GM13977 (cell line): Measurements from ENCODE around the gene IER5L.

Source experiments
- DNase-seq: peaks from one replicate; pipeline ENCODE4 v3.0.0; 2012; ENCODE audit warnings: low spot score
- in situ Hi-C: fragments of 300-500 bp; cut with MboI; formaldehyde crosslinking; loops from one replicate; pipeline ENCODE4 v1.12.0; 2022; ENCODE audit warnings: low sequenced_read_pairs, low pct_unique_long_range_greater_than_20kb, mixed read lengths, inconsistent platforms; ENCODE audit not compliant: unreplicated experiment
- TF ChIP-seq, protein P1 (sequence below): IDR thresholded peaks from 2 replicates; pipeline ENCODE4 v1.5.1; 2012; ENCODE audit warnings: mild to moderate bottlenecking, control low read depth; ENCODE audit not compliant: insufficient read depth; ENCODE audit errors: extremely low read depth, missing control alignments

Gene IER5L

DNA sequence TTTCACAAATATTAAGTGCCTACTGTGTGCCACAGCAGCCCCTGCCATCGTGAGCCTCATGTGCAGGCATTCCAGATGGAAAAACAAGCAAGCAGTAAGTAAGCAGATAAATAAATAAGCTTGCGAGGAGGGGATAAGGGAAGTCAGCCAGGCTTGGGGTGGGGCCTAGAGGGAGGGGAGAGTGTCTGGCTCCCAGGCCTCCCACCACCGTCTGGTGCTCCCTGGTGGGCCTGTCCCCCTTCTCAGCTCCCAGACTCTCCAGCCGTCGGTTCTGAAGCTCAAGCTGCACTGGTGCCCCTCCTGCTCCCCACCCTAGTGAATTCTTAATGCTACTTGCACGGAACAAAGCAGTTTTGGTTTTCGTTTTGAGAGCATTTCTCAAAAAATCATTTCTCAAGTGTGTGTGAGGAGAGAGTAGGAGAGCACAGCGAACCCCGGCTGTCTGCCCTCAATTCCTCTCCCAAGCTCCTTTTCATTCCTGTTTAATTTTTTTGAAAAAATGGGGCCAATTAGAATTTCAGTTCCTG is 6.6 kb upstream of the IER5L start:
- no peak for DNase-seq
- TF ChIP-seq, protein P1, sequence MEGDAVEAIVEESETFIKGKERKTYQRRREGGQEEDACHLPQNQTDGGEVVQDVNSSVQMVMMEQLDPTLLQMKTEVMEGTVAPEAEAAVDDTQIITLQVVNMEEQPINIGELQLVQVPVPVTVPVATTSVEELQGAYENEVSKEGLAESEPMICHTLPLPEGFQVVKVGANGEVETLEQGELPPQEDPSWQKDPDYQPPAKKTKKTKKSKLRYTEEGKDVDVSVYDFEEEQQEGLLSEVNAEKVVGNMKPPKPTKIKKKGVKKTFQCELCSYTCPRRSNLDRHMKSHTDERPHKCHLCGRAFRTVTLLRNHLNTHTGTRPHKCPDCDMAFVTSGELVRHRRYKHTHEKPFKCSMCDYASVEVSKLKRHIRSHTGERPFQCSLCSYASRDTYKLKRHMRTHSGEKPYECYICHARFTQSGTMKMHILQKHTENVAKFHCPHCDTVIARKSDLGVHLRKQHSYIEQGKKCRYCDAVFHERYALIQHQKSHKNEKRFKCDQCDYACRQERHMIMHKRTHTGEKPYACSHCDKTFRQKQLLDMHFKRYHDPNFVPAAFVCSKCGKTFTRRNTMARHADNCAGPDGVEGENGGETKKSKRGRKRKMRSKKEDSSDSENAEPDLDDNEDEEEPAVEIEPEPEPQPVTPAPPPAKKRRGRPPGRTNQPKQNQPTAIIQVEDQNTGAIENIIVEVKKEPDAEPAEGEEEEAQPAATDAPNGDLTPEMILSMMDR, result no peak
- in situ Hi-C loops, result no loop called here

DNA sequence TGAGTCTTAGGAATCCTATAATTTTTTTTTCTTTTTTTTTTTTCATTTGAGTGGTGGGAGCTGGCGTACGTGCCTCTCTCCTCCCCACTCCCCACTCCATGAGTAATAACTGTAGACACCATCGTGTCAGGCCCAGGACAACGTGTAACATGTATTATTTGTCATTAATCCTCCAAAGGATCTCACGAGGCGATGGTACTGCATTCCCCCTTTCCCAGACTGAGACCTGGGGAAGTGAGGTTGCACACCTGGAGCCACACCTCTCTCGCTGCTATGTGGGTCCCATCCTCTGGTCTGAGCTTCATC is 6.1 kb upstream of the IER5L start:
- no peak for DNase-seq
- in situ Hi-C loops, result no loop called here

DNA sequence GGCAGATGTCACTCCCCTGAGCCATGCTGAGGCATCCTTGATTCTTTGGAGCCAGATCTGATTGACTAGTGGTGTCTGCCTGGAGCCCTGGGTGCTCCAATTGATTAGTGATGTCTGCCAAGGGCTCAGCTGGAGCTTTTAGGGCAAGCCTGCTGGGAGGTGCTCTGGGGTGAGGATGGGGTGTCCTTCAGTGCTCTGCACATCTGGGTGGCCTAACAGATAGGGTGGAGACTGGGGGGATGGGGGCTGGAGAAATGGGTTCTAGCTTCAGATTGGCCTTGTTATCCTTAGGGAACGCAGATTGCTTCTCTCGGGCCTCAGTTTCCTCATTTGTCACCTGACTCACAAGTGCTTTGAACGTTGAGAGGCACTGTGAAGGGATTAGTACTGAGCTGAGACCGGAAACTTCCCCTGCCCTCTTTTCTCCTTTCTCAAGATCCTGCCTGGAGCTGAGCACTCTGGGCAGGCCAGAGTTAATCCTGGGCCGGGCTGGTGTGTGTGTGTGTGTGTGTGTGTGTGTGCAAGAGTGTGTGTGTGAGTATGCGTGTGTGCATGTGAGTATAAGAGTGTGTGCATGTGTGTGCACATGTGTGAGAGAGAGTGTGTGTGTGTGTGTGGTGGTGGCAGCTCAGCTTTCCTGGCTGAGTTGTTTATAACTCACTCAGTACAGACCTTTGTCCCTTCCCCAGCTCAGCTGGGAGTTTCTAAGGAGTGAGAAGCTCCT is 5.6 kb upstream of the IER5L start:
- TF ChIP-seq, protein P1, result no peak
- in situ Hi-C loops, result no loop called here
- no peak for DNase-seq

More for the DNA sequence above, 6.1 kb upstream of the IER5L start:
- TF ChIP-seq, protein P1, result no peak

DNA sequence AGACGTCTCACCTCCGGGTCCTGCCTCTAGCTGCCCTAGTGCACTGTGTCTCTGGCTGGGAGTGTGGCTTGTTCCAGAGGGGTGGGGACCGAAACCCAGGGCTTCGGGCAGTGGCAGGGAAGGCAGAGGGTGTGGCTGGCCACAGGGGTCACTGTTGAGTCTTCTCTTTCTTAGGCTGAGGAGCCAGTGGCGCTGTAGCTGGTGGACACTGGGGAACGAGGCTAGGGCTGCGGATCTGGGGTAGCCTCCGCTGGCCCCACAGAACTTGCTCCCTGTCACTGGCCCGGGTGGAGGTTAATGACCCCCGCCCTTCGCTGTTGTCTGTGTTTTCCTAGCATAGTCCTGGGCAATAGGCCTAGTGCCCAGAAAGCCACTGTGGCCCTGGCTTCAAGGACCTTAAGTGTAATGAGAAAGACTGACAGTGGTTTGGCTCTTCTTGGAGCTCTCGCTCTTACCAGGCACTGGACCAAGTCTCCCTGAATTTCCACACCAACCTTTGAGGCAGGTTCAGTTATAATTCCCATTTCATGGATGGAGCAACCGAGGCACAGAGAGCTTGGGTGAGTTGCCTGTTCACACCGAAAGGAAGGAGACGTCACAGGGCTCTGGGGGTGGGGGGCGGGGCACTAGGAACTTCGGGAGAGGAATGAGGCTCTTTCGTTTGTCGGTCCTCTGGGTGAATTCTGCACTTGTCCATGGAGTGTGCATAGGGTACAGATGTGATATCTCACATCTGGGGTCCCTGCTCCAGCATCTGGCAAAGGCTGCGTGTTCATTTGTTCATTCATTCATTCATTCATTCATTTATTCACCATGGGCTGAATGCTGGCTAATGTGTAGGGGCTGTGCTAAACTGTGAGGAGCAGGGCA is 4.8 kb upstream of the IER5L start:
- TF ChIP-seq, protein P1, result peak; percentile 41
- DNase-seq, result no peak
- in situ Hi-C loops, result no loop called here

DNA sequence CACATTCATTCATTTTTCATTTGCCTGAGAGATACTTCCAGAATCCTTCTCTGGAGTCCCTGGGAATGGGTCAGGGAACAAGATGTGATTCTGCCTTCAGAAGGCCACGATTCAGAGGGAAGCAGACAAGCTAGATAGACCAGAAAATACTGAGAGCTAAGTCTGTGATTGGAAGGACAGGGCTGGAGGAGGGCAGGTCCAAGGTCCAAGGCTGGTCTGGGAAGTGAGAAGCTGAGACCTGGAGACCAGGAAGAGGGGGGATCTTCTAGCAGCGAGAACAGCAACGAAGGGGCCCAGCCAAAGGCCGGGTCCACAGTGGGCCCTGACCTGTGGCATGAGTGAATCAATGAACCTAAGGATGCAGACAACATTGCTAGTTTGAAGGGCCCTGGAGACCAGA is 4.1 kb upstream of the IER5L start:
- DNase-seq, result no peak
- in situ Hi-C loops, result no loop called here
- TF ChIP-seq, protein P1, result no peak

DNA sequence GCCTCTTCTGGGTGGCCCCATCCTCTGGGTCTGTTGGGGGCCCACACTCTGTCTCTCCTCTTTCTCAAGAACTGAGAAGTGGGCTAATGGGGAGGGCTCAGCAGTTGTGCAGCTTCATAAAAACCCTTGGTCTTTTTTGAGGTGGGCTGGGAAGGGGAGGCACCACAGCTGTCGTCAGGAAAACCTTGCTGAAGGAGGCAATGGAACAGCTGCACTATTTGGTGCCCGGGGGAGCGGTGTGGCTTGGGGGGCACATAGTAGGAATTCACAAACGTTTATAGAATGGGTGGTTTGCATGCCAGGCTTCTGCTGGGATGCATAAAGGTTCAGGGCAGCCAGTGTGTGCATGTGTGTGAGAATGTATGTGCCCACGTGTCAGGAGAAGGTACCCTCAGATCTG is 3.2 kb upstream of the IER5L start:
- DNase-seq, result no peak
- TF ChIP-seq, protein P1, result no peak
- in situ Hi-C loops, result no loop called here
